ENCODE measurements around the gene TNIK. TPM values are rescaled to one million over a fixed set of nuclear protein-coding genes. Genes with fewer than 3 reads are reported as not detected.
"Not testable (repeated sequence)": the region's sequence is repeated elsewhere in the genome, so short reads cannot be mapped to it uniquely, and the experiment has no call there.

The TNIK gene
- polyA plus RNA-seq, 3 donors, result 16.5 to 22.3 (median 18.0) TPM

- no peak for DNase-seq (ENCODE audit: low read depth in 3 of 3, low spot score in 2 of 3)
Observed at GRCh38 chr3:171295484-171296373, 164.5 kb downstream of the TNIK start.

GRCh38 chr3:171293142-171293782 lies 166.9 kb downstream of the TNIK start:
- DNase-seq (ENCODE audit: low read depth in 3 of 3, low spot score in 2 of 3), result no peak

DNA sequence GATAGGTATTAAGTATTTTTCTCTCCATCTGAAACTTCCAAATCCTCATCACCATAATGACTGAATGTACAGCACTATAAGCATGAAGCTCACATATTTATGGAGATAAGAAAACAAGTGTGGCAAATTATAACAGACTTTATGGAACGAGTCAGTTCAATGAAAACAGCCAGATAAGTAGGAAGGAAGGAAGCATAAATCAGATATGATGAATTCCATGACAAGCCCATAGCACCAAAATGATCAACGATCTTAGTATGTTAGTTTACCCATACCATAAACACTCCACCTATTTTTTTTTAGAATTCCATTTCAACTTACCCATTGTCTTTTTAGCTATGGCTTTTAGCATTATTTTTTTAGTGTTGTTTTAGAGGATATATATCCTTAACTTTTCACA lies 169.5 kb downstream of the TNIK start:
- no peak for DNase-seq (ENCODE audit: low read depth in 3 of 3, low spot score in 2 of 3)

- DNase-seq (ENCODE audit: low read depth in 3 of 3, low spot score in 2 of 3), result no peak
Observed at GRCh38 chr3:171289291-171289690, 170.9 kb downstream of the TNIK start.

DNA sequence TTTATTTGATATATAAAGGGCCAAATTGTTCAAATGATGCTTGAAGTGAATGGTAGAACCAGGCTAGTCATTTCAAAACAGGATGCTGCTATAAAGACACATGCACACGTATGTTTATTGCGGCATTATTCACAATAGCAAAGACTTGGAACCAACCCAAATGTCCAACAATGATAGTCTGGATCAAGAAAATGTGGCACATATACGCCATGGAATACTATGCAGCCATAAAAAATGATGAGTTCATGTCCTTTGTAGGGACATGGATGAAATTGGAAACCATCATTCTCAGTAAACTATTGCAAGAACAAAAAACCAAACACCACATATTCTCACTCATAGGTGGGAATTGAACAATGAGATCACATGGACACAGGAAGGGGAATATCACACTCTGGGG lies 172.4 kb downstream of the TNIK start:
- DNase-seq (ENCODE audit: low read depth in 3 of 3, low spot score in 2 of 3), result not testable (repeated sequence)

DNA sequence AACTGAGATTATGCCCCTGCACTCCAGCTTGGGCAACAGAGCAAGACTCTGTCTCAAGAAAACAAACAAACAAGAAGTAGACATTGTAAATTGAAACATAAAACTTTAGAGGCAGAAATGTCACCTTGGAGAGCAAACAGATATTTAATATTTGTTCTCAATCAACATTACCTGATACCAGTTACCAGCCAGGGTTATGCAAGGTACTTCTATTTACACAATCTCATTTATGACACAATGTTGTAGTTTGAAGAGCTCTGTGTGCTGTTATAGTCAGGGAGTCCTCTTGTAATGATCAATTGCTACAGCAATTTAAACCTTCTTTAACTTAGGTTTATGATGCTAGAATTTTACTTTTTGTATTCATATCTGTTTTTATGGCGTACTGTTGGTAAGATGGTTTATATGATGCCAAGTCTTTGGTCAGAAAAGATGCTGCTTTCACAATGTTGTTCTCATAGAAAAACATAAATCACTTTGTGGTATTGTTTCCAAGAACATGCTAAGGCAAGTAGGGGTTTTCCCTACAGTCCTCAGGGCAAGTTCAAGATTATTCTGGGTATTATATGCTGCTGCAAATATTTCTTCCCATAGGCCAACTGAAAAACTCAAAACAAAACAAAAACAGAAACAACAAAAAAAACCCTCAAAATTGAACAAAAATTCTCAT lies 173.5 kb downstream of the TNIK start:
- no peak for DNase-seq (ENCODE audit: low read depth in 3 of 3, low spot score in 2 of 3)

- no peak for DNase-seq (ENCODE audit: low read depth in 3 of 3, low spot score in 2 of 3)
Observed at GRCh38 chr3:171285287-171285686, 174.9 kb downstream of the TNIK start.

DNA sequence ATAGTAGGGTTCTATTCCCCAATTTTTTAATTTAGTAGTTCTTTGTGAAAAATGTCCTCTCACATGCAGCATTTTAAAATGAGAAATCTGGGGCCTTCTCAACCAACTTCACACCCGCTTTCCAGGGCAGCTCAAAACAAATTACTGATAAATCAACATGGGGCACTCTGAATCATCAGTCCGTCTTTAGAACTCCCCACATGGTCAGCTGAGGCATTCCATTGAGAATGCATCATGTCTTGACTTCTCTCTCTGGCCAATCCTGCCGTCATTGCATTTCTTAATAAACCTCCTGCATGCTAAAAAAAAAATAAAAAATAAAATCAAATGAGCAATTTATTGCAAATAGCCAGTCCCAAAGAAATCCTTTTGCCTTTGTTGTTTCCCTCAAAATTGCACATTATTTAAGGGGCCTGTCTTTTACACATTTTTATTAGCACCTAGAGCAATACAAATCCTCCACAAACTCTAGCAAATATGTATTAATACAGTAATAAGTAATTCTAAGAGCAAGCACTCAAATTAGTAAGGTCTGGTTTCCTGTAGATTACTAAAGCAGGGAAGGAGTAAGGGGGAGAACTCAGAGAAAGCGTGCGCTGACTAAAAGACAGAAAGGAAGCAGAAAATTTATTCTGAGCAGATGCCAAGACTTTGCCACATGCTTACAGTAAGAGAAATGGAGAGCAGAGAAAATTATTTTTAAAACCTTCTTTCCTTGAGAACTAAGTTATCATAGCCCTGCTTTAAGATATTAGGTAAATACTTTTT lies 175.7 kb downstream of the TNIK start:
- no peak for DNase-seq (ENCODE audit: low read depth in 3 of 3, low spot score in 2 of 3)

DNA sequence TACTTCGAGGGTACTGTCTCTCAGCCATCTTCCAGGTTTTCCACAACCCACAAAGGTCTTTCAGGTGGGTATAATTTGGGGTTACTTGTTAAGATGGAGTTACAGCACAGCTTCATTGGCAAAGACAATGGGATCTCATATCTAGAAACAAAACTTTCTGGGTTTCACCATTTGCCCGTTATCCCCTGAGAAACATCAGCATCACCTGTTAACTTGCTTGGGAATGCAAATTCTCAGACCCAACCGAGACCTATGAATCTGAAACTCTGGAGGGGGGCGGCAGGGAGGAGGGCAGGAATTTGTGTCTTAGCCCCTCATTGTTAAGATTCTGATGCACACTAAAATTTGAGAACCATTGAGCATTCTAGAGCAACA lies 176.4 kb downstream of the TNIK start:
- DNase-seq (ENCODE audit: low read depth in 3 of 3, low spot score in 2 of 3), result no peak

DNA sequence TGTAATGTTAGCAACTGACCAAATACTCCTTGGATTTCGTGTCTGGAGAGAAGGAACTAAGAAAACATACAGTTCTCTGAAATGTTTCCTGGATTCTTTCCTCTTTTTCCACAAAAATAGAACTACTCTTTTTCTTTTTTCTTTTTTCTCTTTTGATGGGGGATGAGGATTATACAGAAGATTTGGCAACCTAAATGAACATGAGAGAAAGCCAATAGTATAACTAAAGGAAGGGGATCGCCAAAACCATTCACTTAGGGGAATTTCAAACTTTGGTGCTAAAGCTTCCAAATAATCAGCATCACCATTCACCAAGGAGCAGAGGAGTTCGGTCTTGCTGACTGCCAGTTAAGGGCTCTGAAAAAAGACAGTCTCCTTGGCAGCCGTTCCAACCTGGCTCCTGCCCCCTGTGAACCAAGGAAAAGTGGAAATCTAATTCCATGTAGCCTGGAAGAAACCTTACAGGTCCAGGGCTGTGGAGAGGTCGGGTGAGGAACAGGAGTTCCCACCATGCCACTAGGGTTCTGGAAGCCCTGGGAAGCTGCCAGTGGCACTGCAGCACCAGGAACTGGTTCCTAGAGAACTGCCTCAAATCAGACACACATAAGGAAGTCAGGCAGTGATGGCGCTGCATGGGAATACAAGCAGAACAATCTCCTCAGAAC lies 176.9 kb downstream of the TNIK start:
- DNase-seq (ENCODE audit: low read depth in 3 of 3, low spot score in 2 of 3), result no peak

DNA sequence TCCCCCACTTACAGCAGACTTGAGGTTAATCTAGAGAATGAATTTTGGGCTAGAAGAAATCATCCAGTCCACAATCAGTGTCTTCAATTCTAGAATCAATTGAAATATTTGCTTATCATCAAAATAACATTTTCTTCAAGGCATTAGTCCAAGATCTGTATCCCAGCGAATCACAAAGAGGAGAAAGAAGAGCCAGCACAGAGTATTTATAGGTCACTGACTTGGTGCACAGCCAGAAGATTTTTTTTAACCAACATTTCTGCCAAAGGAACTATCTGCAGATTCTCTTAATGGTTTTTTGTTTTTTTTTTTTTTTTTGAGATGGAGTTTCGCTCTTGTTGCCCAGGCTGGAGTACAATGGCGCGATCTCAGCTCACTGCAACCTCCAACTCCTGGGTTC lies 178.2 kb downstream of the TNIK start:
- no peak for DNase-seq (ENCODE audit: low read depth in 3 of 3, low spot score in 2 of 3)

- no peak for DNase-seq (ENCODE audit: low read depth in 3 of 3, low spot score in 2 of 3)
Observed at GRCh38 chr3:171281256-171281992, 178.8 kb downstream of the TNIK start.

DNA sequence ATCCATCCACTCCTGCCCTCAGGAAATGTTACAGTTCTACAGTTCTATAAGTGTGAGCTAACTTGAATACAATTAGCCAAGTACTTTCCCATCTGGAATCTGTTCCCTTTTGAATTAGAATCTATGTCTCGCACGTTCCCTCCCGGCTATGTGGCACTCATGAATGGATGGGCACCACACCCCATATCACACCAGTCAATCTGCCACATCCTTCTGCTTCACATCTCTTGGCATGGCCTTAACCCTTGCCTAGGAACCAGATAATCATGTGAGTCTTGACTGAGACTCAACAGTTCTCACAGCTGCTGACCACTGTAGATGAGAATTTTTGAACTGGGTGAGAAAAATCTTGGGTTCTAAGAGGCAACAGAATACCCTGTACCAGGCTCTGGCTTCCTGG lies 180.2 kb downstream of the TNIK start:
- DNase-seq (ENCODE audit: low read depth in 3 of 3, low spot score in 2 of 3), result no peak

DNA sequence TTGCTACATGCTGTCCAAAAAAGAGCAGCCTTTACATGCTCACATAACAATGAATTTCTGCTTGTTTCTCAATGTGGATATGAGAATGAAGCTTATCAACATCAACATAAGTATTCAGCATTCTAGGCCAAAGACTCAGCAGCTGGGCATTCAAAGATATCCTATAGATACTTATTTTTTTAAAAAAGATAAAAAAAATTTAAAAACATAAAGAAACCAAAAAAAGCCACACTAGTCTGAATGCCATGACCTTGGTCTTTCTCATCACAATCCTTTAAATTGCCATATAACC lies 182.0 kb downstream of the TNIK start:
- no peak for DNase-seq (ENCODE audit: low read depth in 3 of 3, low spot score in 2 of 3)

DNA sequence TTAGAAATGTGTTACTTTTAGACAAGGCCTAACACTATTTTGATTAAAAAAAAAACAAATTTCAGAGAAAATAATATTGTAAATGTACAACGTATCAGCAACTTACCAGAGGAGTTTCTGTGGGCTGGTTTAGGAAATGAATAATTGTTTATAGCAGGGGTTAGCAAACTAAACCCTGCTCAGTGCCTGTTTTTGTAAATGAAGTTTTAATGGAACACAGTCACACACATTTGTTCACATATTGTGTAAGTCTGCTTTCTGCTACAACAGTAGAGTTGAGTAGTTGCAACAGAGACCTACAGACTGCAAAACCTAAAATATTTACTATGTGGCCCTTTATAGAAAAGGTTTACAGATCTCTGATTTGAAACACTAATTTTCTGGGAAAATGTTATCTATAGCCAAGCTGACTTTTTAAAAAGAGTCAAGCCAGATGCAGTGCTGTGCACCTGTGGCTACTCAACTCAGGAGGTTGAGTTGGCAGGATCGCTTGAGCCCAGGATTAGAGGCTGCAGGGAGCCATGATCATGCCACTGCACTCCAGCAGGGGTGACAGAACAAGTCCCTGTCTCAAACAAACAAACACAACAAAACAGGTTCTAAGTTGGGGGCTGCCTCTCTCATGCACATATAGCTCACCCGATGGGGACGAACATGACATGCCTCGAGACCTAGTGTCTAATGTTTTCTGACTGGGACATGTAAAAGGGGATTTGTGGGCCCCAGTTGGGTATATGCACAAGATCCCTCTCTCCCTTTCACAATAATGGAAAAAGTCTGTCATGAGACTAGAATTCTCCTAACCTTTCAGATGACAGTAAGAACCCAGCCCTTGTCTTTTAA lies 182.5 kb downstream of the TNIK start:
- no peak for DNase-seq (ENCODE audit: low read depth in 3 of 3, low spot score in 2 of 3)

GRCh38 chr3:171276923-171277322 lies 183.3 kb downstream of the TNIK start:
- DNase-seq (ENCODE audit: low read depth in 3 of 3, low spot score in 2 of 3), result no peak

GRCh38 chr3:171274222-171274621 lies 186.0 kb downstream of the TNIK start:
- no peak for DNase-seq (ENCODE audit: low read depth in 3 of 3, low spot score in 2 of 3)

GRCh38 chr3:171270541-171270940 lies 189.7 kb downstream of the TNIK start:
- no peak for DNase-seq (ENCODE audit: low read depth in 3 of 3, low spot score in 2 of 3)

GRCh38 chr3:171269542-171269941 lies 190.7 kb downstream of the TNIK start:
- no peak for DNase-seq (ENCODE audit: low read depth in 3 of 3, low spot score in 2 of 3)
